K562 (cell line): ENCODE results near the gene ELMO1.

ENCODE experiments used
- CREM ChIP-seq: IDR thresholded peaks from 2 replicates; pipeline ENCODE4 v1.6.1; 2014; ENCODE audit warnings: antibody characterized with exemption, low read depth
- ELF1 ChIP-seq: fragments of 200-800 bp; sonication (Bioruptor generic); IDR thresholded peaks from 2 replicates; pipeline ENCODE4 v1.6.1; 2016; ENCODE audit warnings: missing genetic modification characterization, missing compliant biosample characterization
- HDAC6 ChIP-seq: IDR thresholded peaks from 2 replicates; pipeline ENCODE4 v1.6.1; 2012; ENCODE audit warnings: low read depth, mild to moderate bottlenecking, control low read depth, inconsistent platforms, low read length, moderate library complexity
- HNRNPL ChIP-seq: fragments of 200-400 bp; formaldehyde crosslinking; IDR thresholded peaks from 2 replicates; pipeline ENCODE4 v1.6.1; 2017; ENCODE audit warnings: low read depth, mild to moderate bottlenecking, low read length
- KLF6 ChIP-seq: fragments of 250-450 bp; sonication (Bioruptor Pico); IDR thresholded peaks from 2 replicates; pipeline ENCODE4 v1.4.0; 2020; ENCODE audit warnings: mild to moderate bottlenecking, moderate library complexity, borderline replicate concordance
- POLR2A ChIP-seq: fragments of 450-650 bp; conservative IDR thresholded peaks from 2 replicates; pipeline ENCODE4 v1.6.1; 2016
- RAD21 ChIP-seq, 2 experiments: fragments of 250-450 bp in 1 of 2; fragments of 450-650 bp in 1 of 2; sonication (Bioruptor Pico) in 1 of 2; formaldehyde crosslinking in 1 of 2; IDR thresholded peaks in 1 of 2; conservative IDR thresholded peaks in 1 of 2; 2 replicates each; pipeline versions ENCODE4 v1.4.0 to v1.8.0; 2020 to 2022; ENCODE audit warnings: mild to moderate bottlenecking in 2 of 2, moderate library complexity in 1 of 2
- TF ChIP-seq, protein P1 (sequence below): fragments of 200-800 bp; sonication (Bioruptor generic); IDR thresholded peaks from 2 replicates; pipeline ENCODE4 v1.6.1; 2017; ENCODE audit warnings: missing genetic modification characterization, missing compliant biosample characterization
- TF ChIP-seq, protein P2 (sequence below): fragments of 250-450 bp; sonication (Bioruptor Pico); IDR thresholded peaks from 2 replicates; pipeline ENCODE4 v1.8.0; 2022; ENCODE audit warnings: moderate library complexity, mild to moderate bottlenecking, inconsistent platforms
- TF ChIP-seq, protein P3 (sequence below), 3 experiments: IDR thresholded peaks in 2 of 3; conservative IDR thresholded peaks in 1 of 3; 2 replicates each; pipeline ENCODE4 v1.5.1; 2011 to 2012; ENCODE audit warnings: low read length in 3 of 3, mild to moderate bottlenecking in 3 of 3, control low read depth in 2 of 3, improper control_type of control experiment in 1 of 3, inconsistent platforms in 1 of 3, low read depth in 1 of 3, mixed read lengths in 1 of 3, moderate library complexity in 1 of 3; ENCODE audit not compliant: insufficient read depth in 2 of 3

DNA sequence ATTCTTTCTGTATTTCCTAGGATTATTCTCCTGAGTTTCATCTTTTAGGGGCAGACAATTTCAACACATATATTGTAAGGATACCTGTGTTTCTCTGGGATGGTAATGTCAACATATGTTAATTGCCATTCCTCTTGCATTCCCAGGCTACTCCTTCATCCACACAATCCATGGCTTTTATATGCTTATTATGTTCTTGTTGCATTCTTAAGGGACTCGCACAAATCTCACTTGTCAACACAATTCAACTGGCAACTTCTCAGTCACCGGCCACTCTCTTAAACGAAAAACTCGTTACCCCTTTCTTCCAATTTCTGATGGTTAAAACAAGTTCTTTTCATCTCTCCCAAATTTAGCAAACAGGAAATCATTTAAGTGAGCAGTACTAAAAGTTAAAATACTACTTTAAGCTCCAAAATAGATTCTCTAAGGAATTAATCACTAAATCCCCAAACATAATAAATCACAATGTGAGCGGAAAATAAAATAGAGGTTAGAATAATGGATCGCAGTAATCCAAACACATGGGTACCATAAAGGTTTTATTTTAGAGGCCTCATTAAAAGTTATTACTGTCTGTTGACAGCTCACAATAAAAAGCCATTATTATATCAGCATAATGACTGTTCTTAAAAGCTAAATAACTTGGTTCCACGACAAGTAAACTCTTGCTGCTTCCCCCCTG, 223.2 kb downstream of the ELMO1 start:
- TF ChIP-seq, protein P1, sequence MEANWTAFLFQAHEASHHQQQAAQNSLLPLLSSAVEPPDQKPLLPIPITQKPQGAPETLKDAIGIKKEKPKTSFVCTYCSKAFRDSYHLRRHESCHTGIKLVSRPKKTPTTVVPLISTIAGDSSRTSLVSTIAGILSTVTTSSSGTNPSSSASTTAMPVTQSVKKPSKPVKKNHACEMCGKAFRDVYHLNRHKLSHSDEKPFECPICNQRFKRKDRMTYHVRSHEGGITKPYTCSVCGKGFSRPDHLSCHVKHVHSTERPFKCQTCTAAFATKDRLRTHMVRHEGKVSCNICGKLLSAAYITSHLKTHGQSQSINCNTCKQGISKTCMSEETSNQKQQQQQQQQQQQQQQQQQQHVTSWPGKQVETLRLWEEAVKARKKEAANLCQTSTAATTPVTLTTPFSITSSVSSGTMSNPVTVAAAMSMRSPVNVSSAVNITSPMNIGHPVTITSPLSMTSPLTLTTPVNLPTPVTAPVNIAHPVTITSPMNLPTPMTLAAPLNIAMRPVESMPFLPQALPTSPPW (CRISPR knock-in tag) = no peak
- TF ChIP-seq, protein P2, sequence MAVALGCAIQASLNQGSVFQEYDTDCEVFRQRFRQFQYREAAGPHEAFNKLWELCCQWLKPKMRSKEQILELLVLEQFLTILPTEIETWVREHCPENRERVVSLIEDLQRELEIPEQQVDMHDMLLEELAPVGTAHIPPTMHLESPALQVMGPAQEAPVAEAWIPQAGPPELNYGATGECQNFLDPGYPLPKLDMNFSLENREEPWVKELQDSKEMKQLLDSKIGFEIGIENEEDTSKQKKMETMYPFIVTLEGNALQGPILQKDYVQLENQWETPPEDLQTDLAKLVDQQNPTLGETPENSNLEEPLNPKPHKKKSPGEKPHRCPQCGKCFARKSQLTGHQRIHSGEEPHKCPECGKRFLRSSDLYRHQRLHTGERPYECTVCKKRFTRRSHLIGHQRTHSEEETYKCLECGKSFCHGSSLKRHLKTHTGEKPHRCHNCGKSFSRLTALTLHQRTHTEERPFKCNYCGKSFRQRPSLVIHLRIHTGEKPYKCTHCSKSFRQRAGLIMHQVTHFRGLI (CRISPR knock-in tag) = no peak
- TF ChIP-seq HNRNPL (no peak), CREM (no peak), ELF1 (no peak), POLR2A (no peak), RAD21 (CRISPR knock-in tag; conservative IDR thresholded peaks at IDR 0.05 in 1 of 2, IDR thresholded peaks at IDR 0.05 in 1 of 2) (no peak), HDAC6 (no peak), KLF6 (CRISPR knock-in tag) (no peak)
- TF ChIP-seq, protein P3, sequence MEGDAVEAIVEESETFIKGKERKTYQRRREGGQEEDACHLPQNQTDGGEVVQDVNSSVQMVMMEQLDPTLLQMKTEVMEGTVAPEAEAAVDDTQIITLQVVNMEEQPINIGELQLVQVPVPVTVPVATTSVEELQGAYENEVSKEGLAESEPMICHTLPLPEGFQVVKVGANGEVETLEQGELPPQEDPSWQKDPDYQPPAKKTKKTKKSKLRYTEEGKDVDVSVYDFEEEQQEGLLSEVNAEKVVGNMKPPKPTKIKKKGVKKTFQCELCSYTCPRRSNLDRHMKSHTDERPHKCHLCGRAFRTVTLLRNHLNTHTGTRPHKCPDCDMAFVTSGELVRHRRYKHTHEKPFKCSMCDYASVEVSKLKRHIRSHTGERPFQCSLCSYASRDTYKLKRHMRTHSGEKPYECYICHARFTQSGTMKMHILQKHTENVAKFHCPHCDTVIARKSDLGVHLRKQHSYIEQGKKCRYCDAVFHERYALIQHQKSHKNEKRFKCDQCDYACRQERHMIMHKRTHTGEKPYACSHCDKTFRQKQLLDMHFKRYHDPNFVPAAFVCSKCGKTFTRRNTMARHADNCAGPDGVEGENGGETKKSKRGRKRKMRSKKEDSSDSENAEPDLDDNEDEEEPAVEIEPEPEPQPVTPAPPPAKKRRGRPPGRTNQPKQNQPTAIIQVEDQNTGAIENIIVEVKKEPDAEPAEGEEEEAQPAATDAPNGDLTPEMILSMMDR (IDR thresholded peaks at IDR 0.05 in 2 of 3, conservative IDR thresholded peaks at IDR 0.05 in 1 of 3; ENCODE audit: insufficient read depth in 2 of 3, low read depth in 1 of 3, low read length in 3 of 3) = no peak
